ENCODE measurements around the gene KCNH3. TPM values are rescaled to one million over a fixed set of nuclear protein-coding genes. Genes with fewer than 3 reads are reported as not detected.

Gene KCNH3
- total and polyA plus RNA-seq, 5 donors from 2014 or later, result 1.1 to 2.1 (median 1.3) TPM

GRCh38 chr12:49548822-49549648 is 10.2 kb downstream of the KCNH3 start:
- peaks cover 0 to 22% (median 3%) of the 10 kb centered on the region in 4 donors for H3K4me1 Mint-ChIP-seq
- H3K4me1 ChIP-seq (ENCODE audit: control insufficient read depth, insufficient read depth, low read length, poor library complexity, severe bottlenecking), result peaks cover 12% of the 10 kb centered on the region
- H3K27me3 Mint-ChIP-seq, result peaks cover 29% of the 10 kb centered on the region
- ATAC-seq (ENCODE audit: low read depth in 2 of 2) (peak in 1 of 2 donors; percentile 30), DNase-seq (peak in 1 of 3 donors; percentile 28)
- H3K9me3 ChIP-seq (ENCODE audit: control insufficient read depth in 2 of 2, low read length in 2 of 2), result no peaks in the 10 kb centered on the region
- peak overlapping the region in 3 of 4 donors; percentile 34 to 85 (median 70) for H3K4me3 Mint-ChIP-seq
- H3K36me3 Mint-ChIP-seq, result no peaks in the 10 kb centered on the region
- H3K9me3 Mint-ChIP-seq, result no peaks in the 10 kb centered on the region
- H3K27ac ChIP-seq (ENCODE audit: insufficient read depth, low read length, poor library complexity, severe bottlenecking), result no peak overlapping the region
- H3K4me3 ChIP-seq (ENCODE audit: low read depth, low read length), result no peak overlapping the region
- no peaks in the 10 kb centered on the region for H3K36me3 ChIP-seq (ENCODE audit: control insufficient read depth, insufficient read depth, low read length)
- H3K27me3 ChIP-seq (ENCODE audit: control insufficient read depth, insufficient read depth, low read length), result peaks cover 6% of the 10 kb centered on the region
- peak overlapping the region in 1 of 3 donors; percentile 43 for H3K27ac Mint-ChIP-seq

GRCh38 chr12:49549735-49550692 is 11.2 kb downstream of the KCNH3 start:
- peaks cover 29% of the 10 kb centered on the region for H3K27me3 Mint-ChIP-seq
- H3K27me3 ChIP-seq (ENCODE audit: control insufficient read depth, insufficient read depth, low read length), result peaks cover 6% of the 10 kb centered on the region
- H3K36me3 Mint-ChIP-seq, result no peaks in the 10 kb centered on the region
- H3K4me1 ChIP-seq (ENCODE audit: control insufficient read depth, insufficient read depth, low read length, poor library complexity, severe bottlenecking), result peaks cover 12% of the 10 kb centered on the region
- no peaks in the 10 kb centered on the region for H3K9me3 ChIP-seq (ENCODE audit: control insufficient read depth in 2 of 2, low read length in 2 of 2)
- H3K9me3 Mint-ChIP-seq, result no peaks in the 10 kb centered on the region
- H3K4me1 Mint-ChIP-seq, result peaks cover 0 to 19% (median 3%) of the 10 kb centered on the region in 4 donors
- H3K27ac ChIP-seq (ENCODE audit: insufficient read depth, low read length, poor library complexity, severe bottlenecking), result no peak overlapping the region
- H3K4me3 ChIP-seq (ENCODE audit: low read depth, low read length), result no peak overlapping the region
- peak overlapping the region in 2 of 4 donors; percentile 30 to 47 for H3K4me3 Mint-ChIP-seq
- no peaks in the 10 kb centered on the region for H3K36me3 ChIP-seq (ENCODE audit: control insufficient read depth, insufficient read depth, low read length)
- ATAC-seq (ENCODE audit: low read depth in 2 of 2) (no peak), DNase-seq (no peak)
- no peak overlapping the region for H3K27ac Mint-ChIP-seq

- H3K9me3 ChIP-seq (ENCODE audit: control insufficient read depth in 2 of 2, low read length in 2 of 2), result no peaks in the 10 kb centered on the region
- no peaks in the 10 kb centered on the region for H3K36me3 ChIP-seq (ENCODE audit: control insufficient read depth, insufficient read depth, low read length)
- H3K27ac Mint-ChIP-seq, result no peak overlapping the region
- peaks cover 0 to 19% (median 3%) of the 10 kb centered on the region in 4 donors for H3K4me1 Mint-ChIP-seq
- ATAC-seq (ENCODE audit: low read depth in 2 of 2) (no peak), DNase-seq (no peak)
- no peaks in the 10 kb centered on the region for H3K9me3 Mint-ChIP-seq
- H3K27ac ChIP-seq (ENCODE audit: insufficient read depth, low read length, poor library complexity, severe bottlenecking), result no peak overlapping the region
- H3K4me3 ChIP-seq (ENCODE audit: low read depth, low read length), result no peak overlapping the region
- peaks cover 12% of the 10 kb centered on the region for H3K4me1 ChIP-seq (ENCODE audit: control insufficient read depth, insufficient read depth, low read length, poor library complexity, severe bottlenecking)
- H3K36me3 Mint-ChIP-seq, result no peaks in the 10 kb centered on the region
- H3K4me3 Mint-ChIP-seq, result peak overlapping the region in 1 of 4 donors; percentile 30
- H3K27me3 Mint-ChIP-seq, result peaks cover 29% of the 10 kb centered on the region
- peaks cover 6% of the 10 kb centered on the region for H3K27me3 ChIP-seq (ENCODE audit: control insufficient read depth, insufficient read depth, low read length)
These were observed 11.9 kb downstream of the KCNH3 start for GRCh38 chr12:49550693-49551252.

- peaks cover 12% of the 10 kb centered on the region for H3K4me1 ChIP-seq (ENCODE audit: control insufficient read depth, insufficient read depth, low read length, poor library complexity, severe bottlenecking)
- H3K27me3 ChIP-seq (ENCODE audit: control insufficient read depth, insufficient read depth, low read length), result peaks cover 6% of the 10 kb centered on the region
- ATAC-seq (ENCODE audit: low read depth in 2 of 2) (no peak), DNase-seq (no peak)
- Mint-ChIP-seq H3K4me1 (peaks cover 0 to 23% (median 5%) of the 10 kb centered on the region in 4 donors), H3K9me3 (no peaks in the 10 kb centered on the region), H3K27me3 (peaks cover 17% of the 10 kb centered on the region), H3K27ac (no peak overlapping the region), H3K36me3 (peaks cover 4% of the 10 kb centered on the region), H3K4me3 (no peak overlapping the region)
- H3K27ac ChIP-seq (ENCODE audit: insufficient read depth, low read length, poor library complexity, severe bottlenecking), result no peak overlapping the region
- H3K4me3 ChIP-seq (ENCODE audit: low read depth, low read length), result no peak overlapping the region
- no peaks in the 10 kb centered on the region for H3K9me3 ChIP-seq (ENCODE audit: control insufficient read depth in 2 of 2, low read length in 2 of 2)
- H3K36me3 ChIP-seq (ENCODE audit: control insufficient read depth, insufficient read depth, low read length), result peaks cover 9% of the 10 kb centered on the region
These were observed 13.2 kb downstream of the KCNH3 start for GRCh38 chr12:49552014-49552413.

- Mint-ChIP-seq H3K4me3 (no peak overlapping the region), H3K4me1 (peaks cover 0 to 23% (median 5%) of the 10 kb centered on the region in 4 donors), H3K36me3 (peaks cover 4% of the 10 kb centered on the region), H3K27me3 (peaks cover 13% of the 10 kb centered on the region), H3K27ac (no peak overlapping the region), H3K9me3 (no peaks in the 10 kb centered on the region)
- H3K27ac ChIP-seq (ENCODE audit: insufficient read depth, low read length, poor library complexity, severe bottlenecking), result no peak overlapping the region
- no peak for ATAC-seq (ENCODE audit: low read depth in 2 of 2)
- no peak overlapping the region for H3K4me3 ChIP-seq (ENCODE audit: low read depth, low read length)
- H3K27me3 ChIP-seq (ENCODE audit: control insufficient read depth, insufficient read depth, low read length), result peaks cover 3% of the 10 kb centered on the region
- no peaks in the 10 kb centered on the region for H3K9me3 ChIP-seq (ENCODE audit: control insufficient read depth in 2 of 2, low read length in 2 of 2)
- peaks cover 12% of the 10 kb centered on the region for H3K4me1 ChIP-seq (ENCODE audit: control insufficient read depth, insufficient read depth, low read length, poor library complexity, severe bottlenecking)
- DNase-seq, result no peak
- peaks cover 9% of the 10 kb centered on the region for H3K36me3 ChIP-seq (ENCODE audit: control insufficient read depth, insufficient read depth, low read length)
These were observed 13.6 kb downstream of the KCNH3 start for GRCh38 chr12:49552425-49552824.

- ATAC-seq (ENCODE audit: low read depth in 2 of 2) (no peak), DNase-seq (no peak)
- H3K27ac Mint-ChIP-seq, result no peak overlapping the region
- H3K36me3 Mint-ChIP-seq, result peaks cover 4% of the 10 kb centered on the region
- Histone ChIP-seq H3K9me3 (ENCODE audit: control insufficient read depth in 2 of 2, low read length in 2 of 2) (no peaks in the 10 kb centered on the region), H3K27ac (ENCODE audit: insufficient read depth, low read length, poor library complexity, severe bottlenecking) (no peak overlapping the region), H3K4me1 (ENCODE audit: control insufficient read depth, insufficient read depth, low read length, poor library complexity, severe bottlenecking) (peaks cover 12% of the 10 kb centered on the region), H3K36me3 (ENCODE audit: control insufficient read depth, insufficient read depth, low read length) (peaks cover 12% of the 10 kb centered on the region), H3K4me3 (ENCODE audit: low read depth, low read length) (no peak overlapping the region), H3K27me3 (ENCODE audit: control insufficient read depth, insufficient read depth, low read length) (peaks cover 3% of the 10 kb centered on the region)
- H3K9me3 Mint-ChIP-seq, result no peaks in the 10 kb centered on the region
- H3K4me1 Mint-ChIP-seq, result peaks cover 0 to 23% (median 5%) of the 10 kb centered on the region in 4 donors
- peaks cover 12% of the 10 kb centered on the region for H3K27me3 Mint-ChIP-seq
- H3K4me3 Mint-ChIP-seq, result no peak overlapping the region
These were observed 14.1 kb downstream of the KCNH3 start for GRCh38 chr12:49552899-49553298.

- H3K36me3 Mint-ChIP-seq, result peaks cover 8% of the 10 kb centered on the region
- Histone ChIP-seq H3K36me3 (ENCODE audit: control insufficient read depth, insufficient read depth, low read length) (peaks cover 18% of the 10 kb centered on the region), H3K4me1 (ENCODE audit: control insufficient read depth, insufficient read depth, low read length, poor library complexity, severe bottlenecking) (peaks cover 8% of the 10 kb centered on the region), H3K27me3 (ENCODE audit: control insufficient read depth, insufficient read depth, low read length) (peaks cover 3% of the 10 kb centered on the region), H3K27ac (ENCODE audit: insufficient read depth, low read length, poor library complexity, severe bottlenecking) (no peak overlapping the region), H3K9me3 (ENCODE audit: control insufficient read depth in 2 of 2, low read length in 2 of 2) (no peaks in the 10 kb centered on the region), H3K4me3 (ENCODE audit: low read depth, low read length) (no peak overlapping the region)
- H3K4me1 Mint-ChIP-seq, result peaks cover 0 to 17% (median 4%) of the 10 kb centered on the region in 4 donors
- H3K4me3 Mint-ChIP-seq, result peak overlapping the region in 2 of 4 donors; percentile 5 to 7
- ATAC-seq (ENCODE audit: low read depth in 2 of 2) (peak; percentile 57 to 61), DNase-seq (peak in 2 of 3 donors; percentile 48 to 73)
- peaks cover 12% of the 10 kb centered on the region for H3K27me3 Mint-ChIP-seq
- no peaks in the 10 kb centered on the region for H3K9me3 Mint-ChIP-seq
- H3K27ac Mint-ChIP-seq, result no peak overlapping the region
These were observed 14.8 kb downstream of the KCNH3 start for GRCh38 chr12:49553512-49554088.
